ENCODE data around the gene DGKQ.

DNA sequence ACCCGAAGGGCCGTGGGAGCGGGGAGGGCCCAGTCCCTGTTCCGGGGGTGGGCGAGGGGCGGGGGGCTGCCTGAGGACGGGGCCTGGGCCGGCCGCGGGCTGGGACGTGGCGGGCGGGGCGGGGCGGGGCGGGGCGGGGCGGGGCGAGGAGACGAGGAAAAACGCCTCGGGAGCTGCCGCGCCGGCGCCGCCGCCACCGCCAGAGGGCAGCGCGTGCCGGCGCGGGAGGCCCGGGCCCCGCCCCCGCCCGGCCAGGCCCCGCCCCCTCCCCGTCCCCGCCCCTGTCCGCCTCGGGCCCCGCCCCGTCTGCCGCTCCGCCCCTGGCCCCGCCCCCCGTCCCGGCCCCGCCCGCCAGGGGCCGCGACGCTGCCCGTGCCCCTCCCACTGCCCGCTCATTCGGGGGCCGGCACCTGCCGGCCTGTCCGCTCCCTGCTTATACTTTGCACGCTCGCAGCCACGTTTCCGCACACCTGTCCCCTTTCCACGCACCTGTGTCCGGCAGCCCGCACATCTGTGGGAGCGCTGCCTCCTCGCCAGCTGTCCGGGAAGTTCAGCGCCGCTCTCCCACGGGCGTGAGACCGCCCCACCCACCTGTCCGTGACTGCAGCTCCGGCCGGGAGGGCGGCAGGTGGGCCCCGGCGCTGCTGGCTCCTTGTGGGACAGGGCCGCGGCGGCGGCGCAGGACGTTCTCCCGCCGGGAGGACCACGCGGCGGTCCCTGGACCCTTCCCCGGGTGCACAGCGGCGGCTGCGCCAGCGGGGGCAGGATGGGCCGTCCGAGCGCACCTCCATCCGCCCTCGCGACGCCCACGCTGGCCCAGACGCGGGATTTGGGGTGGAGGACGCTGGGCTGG lies 36.4 kb upstream of the DGKQ start:
- TF ChIP-seq POLR2A (IDR thresholded peaks at IDR 0.05), result peak in 1 of 2 donors; percentile 25
- TF ChIP-seq, protein P1, sequence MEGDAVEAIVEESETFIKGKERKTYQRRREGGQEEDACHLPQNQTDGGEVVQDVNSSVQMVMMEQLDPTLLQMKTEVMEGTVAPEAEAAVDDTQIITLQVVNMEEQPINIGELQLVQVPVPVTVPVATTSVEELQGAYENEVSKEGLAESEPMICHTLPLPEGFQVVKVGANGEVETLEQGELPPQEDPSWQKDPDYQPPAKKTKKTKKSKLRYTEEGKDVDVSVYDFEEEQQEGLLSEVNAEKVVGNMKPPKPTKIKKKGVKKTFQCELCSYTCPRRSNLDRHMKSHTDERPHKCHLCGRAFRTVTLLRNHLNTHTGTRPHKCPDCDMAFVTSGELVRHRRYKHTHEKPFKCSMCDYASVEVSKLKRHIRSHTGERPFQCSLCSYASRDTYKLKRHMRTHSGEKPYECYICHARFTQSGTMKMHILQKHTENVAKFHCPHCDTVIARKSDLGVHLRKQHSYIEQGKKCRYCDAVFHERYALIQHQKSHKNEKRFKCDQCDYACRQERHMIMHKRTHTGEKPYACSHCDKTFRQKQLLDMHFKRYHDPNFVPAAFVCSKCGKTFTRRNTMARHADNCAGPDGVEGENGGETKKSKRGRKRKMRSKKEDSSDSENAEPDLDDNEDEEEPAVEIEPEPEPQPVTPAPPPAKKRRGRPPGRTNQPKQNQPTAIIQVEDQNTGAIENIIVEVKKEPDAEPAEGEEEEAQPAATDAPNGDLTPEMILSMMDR (IDR thresholded peaks at IDR 0.05 in 4 of 5, conservative IDR thresholded peaks at IDR 0.05 in 1 of 5), result peak in 4 of 5 experiments; percentile 9 to 31 (median 20)

Data from gastrocnemius medialis (tissue), 4 donors.